ENCODE data around the gene TMEM35B. TPM values are rescaled to one million over a fixed set of nuclear protein-coding genes. Genes with fewer than 3 reads are reported as not detected.

Gene TMEM35B
- total RNA-seq, 1 donor from 2014 or later = 8.4 TPM

DNA sequence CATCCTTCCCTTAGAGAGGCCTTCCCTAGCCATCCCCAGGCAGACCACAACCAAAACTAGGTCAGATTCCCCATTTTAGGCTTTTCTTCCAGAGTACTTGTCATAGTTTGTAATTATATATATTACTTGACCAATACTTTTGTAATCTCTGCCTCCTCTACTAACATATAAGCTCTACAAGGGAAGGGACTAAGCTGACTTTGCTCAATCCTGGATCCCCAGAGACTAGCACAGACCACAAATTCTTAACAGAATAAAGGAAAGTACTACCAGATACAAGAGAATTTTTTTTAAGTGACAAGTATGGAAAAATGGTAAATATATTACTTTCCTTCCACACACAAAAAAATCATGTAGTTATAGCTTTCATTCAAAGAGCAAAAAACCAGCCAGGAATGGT lies 44.6 kb upstream of the TMEM35B start:
- no peak overlapping the region for H3K4me3 ChIP-seq (ENCODE audit: low read depth, low read length)
- TF ChIP-seq, protein P1, sequence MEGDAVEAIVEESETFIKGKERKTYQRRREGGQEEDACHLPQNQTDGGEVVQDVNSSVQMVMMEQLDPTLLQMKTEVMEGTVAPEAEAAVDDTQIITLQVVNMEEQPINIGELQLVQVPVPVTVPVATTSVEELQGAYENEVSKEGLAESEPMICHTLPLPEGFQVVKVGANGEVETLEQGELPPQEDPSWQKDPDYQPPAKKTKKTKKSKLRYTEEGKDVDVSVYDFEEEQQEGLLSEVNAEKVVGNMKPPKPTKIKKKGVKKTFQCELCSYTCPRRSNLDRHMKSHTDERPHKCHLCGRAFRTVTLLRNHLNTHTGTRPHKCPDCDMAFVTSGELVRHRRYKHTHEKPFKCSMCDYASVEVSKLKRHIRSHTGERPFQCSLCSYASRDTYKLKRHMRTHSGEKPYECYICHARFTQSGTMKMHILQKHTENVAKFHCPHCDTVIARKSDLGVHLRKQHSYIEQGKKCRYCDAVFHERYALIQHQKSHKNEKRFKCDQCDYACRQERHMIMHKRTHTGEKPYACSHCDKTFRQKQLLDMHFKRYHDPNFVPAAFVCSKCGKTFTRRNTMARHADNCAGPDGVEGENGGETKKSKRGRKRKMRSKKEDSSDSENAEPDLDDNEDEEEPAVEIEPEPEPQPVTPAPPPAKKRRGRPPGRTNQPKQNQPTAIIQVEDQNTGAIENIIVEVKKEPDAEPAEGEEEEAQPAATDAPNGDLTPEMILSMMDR (IDR thresholded peaks at IDR 0.05; ENCODE audit: insufficient read depth, low read length, severe bottlenecking) = no peak
- H3K36me3 ChIP-seq (ENCODE audit: control insufficient read depth, insufficient read depth, low read length) = peaks cover 1% of the 10 kb centered on the region
- H3K27me3 ChIP-seq (ENCODE audit: control insufficient read depth, insufficient read depth, low read length) = no peaks in the 10 kb centered on the region
- DNase-seq (ENCODE audit: low read depth) = no peak
- FAIRE-seq = no peak

DNA sequence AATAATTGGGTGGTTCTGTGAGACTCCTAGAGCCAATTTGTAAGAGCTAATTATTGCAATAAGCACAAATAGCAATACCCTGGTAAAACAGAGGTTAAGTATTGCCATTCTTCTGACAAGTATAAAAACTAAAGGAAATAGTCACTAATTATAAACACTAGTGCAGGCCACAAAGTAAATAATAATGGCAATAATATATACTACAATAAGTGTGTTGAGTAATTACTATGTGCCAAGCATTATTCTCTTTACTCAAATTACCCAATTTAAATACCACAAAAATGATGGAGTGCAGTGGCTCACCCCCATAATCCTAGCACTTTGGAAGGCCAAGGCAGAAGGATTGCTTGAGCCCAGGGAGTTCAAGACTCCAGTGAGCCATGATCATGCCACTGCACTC lies 31.3 kb upstream of the TMEM35B start:
- DNase-seq (ENCODE audit: low read depth) (no peak), FAIRE-seq (no peak)
- Histone ChIP-seq H3K27me3 (ENCODE audit: control insufficient read depth, insufficient read depth, low read length) (no peaks in the 10 kb centered on the region), H3K36me3 (ENCODE audit: control insufficient read depth, insufficient read depth, low read length) (peaks cover 6% of the 10 kb centered on the region), H3K4me3 (ENCODE audit: low read depth, low read length) (no peak overlapping the region)
- TF ChIP-seq, protein P1 (IDR thresholded peaks at IDR 0.05; ENCODE audit: insufficient read depth, low read length, severe bottlenecking) = no peak

DNA sequence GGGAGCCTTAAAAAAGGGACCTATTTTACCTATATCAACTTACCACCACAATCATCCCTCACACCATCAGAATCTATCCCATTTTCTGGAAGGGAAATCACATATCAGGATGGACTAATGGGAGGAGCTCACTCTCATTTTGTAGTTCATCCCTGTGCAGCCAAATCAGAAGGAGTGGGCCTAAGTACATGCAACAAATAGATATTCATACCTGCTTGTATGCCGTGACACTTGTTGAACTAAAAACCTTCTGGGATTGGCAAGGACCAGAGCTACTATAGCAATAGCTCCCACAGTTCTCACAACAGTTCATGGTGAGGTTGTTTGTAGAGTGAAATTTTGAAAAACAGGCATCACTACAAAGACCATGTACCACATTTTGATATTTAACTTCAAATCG lies 29.3 kb upstream of the TMEM35B start:
- H3K36me3 ChIP-seq (ENCODE audit: control insufficient read depth, insufficient read depth, low read length) = peaks cover 13% of the 10 kb centered on the region
- DNase-seq (ENCODE audit: low read depth) = no peak
- no peak for FAIRE-seq
- H3K4me3 ChIP-seq (ENCODE audit: low read depth, low read length) = no peak overlapping the region
- no peaks in the 10 kb centered on the region for H3K27me3 ChIP-seq (ENCODE audit: control insufficient read depth, insufficient read depth, low read length)
- TF ChIP-seq, protein P1 (IDR thresholded peaks at IDR 0.05; ENCODE audit: insufficient read depth, low read length, severe bottlenecking) = no peak

DNA sequence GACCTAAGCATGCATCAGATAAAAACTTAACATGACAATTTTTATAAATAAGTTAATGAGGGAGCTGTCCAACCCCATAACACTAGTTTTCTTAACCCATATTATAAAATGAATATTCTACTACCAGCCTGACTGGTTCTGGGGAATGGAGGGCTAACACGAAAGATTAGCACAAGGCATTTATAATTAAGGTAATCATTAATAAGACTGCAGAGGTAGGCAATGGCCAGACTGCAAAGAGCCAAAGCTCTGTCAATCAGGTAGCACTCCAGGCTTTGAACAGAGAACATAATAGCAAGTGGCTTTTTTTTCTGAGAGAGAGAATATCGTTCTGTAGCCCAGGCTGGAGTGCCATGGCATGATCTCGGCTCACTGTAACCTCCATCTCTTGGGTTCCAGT lies 20.6 kb upstream of the TMEM35B start:
- H3K4me3 ChIP-seq (ENCODE audit: low read depth, low read length) = no peak overlapping the region
- no peak for FAIRE-seq
- DNase-seq (ENCODE audit: low read depth) = no peak
- H3K27me3 ChIP-seq (ENCODE audit: control insufficient read depth, insufficient read depth, low read length) = no peaks in the 10 kb centered on the region
- peaks cover 12% of the 10 kb centered on the region for H3K36me3 ChIP-seq (ENCODE audit: control insufficient read depth, insufficient read depth, low read length)
- TF ChIP-seq, protein P1 (IDR thresholded peaks at IDR 0.05; ENCODE audit: insufficient read depth, low read length, severe bottlenecking) = no peak

DNA sequence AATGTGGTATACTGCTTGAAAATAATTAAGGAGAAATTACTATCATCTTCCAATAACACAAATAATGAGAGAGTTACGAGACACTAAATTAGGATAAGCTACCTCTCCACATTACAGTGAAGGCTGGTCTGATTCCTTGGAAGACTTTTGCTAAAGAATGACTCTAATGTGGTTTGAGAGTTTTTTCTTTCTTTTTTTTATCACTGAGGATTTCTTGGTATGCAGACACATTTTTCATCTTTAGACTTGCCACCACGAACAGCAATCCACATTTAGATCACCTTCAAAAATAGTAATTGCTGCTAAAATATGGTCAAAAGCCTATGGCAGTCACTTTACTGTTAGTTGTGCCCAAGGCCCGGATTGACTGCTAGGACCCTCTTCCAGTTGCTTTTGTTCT lies 16.6 kb upstream of the TMEM35B start:
- DNase-seq (ENCODE audit: low read depth) (no peak), FAIRE-seq (no peak)
- Histone ChIP-seq H3K4me3 (ENCODE audit: low read depth, low read length) (no peak overlapping the region), H3K36me3 (ENCODE audit: control insufficient read depth, insufficient read depth, low read length) (peaks cover 7% of the 10 kb centered on the region), H3K27me3 (ENCODE audit: control insufficient read depth, insufficient read depth, low read length) (no peaks in the 10 kb centered on the region)
- TF ChIP-seq, protein P1 (IDR thresholded peaks at IDR 0.05; ENCODE audit: insufficient read depth, low read length, severe bottlenecking) = no peak

DNA sequence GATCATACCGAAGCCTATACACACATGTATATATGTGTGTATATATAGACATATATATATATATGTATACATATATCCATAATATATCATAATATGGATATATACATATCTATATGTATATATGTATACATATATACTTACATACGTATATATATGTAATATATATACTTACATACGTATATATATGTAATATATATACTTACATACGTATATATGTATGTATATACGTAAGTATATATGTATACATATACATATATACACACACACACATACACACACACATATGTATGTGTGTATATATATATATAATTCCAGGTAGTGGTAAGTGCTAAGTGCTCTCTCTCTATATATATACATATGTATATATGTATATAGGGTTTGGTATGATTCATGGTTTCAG lies 9.7 kb upstream of the TMEM35B start:
- H3K4me3 ChIP-seq (ENCODE audit: low read depth, low read length) = no peak overlapping the region
- no peak for DNase-seq (ENCODE audit: low read depth)
- no peak for FAIRE-seq
- H3K36me3 ChIP-seq (ENCODE audit: control insufficient read depth, insufficient read depth, low read length) = peaks cover 2% of the 10 kb centered on the region
- H3K27me3 ChIP-seq (ENCODE audit: control insufficient read depth, insufficient read depth, low read length) = no peaks in the 10 kb centered on the region
- TF ChIP-seq, protein P1 (IDR thresholded peaks at IDR 0.05; ENCODE audit: insufficient read depth, low read length, severe bottlenecking) = no peak
